DMS 273 treated with DMSO at 0.1 percent for 48 hours (cell line): ENCODE data around the gene IFIH1.

Source experiments
- DNase-seq: peaks from one replicate; lab custom pipeline; 2025; lab: John Stamatoyannopoulos, UW

The IFIH1 gene

DNA sequence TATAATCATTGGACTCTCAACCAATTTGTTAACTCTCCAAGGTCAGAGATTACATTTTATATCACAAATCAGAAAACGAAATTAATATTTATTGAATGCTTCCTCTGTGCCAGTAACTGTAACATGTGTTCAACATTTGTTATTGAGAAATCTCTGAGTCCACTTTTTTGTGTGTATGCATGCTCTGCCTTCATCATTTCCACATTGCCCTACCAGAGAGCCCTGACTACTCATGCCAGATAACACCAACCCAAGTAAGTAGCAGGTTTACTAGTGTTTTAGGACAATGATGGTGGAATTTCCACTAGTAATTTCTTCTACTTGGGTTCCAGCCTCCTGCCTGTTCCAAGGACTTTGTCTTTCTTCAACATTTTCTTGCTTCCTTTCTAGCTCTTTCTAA lies 61.1 kb downstream of the IFIH1 start:
- no peak for DNase-seq

DNA sequence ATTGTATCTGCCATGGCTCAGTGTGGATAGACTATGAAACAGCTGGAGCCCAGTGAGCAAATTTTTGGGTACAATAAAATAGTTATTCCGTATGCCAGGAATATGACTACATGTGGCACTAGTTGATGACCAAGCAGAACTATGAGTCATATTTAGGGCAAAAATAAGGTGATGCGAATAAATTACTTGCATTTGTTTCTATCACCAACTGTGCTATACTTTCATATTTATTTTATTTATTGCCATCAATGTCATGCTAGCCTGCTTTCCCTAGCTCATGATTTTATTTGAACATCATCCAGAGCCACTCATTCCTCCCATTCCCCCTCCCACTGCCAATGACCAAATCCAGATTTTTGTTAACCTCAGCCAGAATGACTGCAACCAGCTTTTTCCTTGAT lies 61.9 kb downstream of the IFIH1 start:
- DNase-seq: no peak

DNA sequence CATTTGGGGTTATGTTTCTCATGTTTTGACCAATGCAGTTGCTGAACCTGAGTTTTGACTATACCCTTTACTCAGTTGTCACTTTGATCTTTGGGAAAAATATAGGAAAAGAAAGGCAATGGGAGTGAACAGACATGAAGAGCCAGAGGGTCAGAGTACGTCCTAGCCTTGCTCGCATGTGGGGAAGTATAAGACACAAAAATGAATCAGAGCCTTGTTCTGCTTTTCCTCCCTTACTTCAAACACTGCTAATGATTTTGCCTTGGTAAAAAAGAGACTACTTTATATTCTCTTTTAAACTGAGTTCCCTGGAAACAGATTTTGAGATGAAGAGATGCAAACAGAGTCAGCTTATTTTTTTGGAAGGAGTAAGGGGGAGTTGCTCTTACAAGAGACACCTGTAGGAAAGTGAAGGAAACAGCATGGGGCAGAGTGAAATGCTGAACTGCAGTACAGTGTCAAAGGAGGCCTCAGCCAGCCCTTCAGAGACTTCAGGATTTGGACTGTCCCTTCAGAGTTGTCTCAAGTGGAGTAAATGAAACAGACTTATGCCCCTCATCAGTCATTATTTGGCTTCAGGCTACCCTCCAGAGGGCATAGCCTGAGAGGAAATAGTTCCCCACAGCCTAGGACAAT lies 64.1 kb downstream of the IFIH1 start:
- DNase-seq: no peak

DNA sequence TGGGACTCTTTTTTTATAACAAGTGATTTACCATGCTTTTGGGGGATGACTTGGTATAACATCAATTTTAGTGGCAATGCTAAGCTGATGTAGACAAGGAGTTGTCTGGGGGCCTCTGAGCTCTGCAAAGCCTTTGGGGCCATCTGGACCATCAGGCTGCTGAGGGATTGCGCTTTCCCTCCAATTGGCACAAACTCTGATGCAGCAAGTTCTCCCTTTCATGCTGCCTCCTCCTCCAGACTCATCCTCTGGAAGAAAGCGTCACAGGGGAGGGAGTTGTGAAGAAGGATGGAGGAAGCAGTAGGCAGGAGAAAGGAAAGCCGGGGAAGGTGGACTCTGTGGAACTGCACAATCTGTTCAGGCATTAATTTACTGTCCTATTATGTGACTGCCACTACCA lies 65.0 kb downstream of the IFIH1 start:
- DNase-seq: no peak

DNA sequence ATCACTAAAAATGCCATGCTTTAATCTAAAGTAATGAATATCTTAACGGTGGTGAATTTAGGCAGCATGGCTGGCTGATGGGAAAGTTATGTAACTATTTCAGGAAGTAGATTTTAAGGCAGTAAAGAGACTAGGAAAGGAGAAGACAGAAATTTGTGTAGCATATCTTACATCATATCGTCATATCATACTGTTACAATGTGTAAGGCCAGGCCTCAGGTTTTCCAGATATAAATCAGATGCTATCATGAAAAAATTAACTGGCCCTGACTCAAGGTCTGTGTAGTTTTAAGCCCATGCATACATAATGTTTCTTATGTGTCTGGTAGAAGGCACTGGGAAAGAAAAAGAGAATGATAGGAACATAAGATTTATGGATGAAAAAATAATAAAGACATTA lies 66.3 kb downstream of the IFIH1 start:
- no peak for DNase-seq

DNA sequence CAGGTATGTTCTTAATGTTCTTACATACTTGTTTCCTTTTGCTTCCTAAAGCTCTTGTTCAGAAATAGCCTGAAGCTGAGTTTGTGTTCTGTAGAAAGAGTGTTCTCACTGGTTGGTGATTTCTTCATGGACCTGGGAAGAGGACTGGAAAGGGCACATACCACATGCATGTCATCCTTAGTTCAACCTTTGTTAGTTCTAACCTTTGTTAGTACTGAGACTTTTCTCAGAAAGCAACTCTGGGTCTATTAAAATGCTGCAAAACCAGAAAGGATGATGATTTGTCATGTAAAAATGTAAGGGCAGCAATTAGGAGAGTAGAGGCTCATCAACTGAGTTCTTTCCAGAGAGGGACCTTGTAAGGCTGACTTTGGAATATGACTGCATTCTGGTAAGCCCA lies 72.7 kb downstream of the IFIH1 start:
- no peak for DNase-seq

DNA sequence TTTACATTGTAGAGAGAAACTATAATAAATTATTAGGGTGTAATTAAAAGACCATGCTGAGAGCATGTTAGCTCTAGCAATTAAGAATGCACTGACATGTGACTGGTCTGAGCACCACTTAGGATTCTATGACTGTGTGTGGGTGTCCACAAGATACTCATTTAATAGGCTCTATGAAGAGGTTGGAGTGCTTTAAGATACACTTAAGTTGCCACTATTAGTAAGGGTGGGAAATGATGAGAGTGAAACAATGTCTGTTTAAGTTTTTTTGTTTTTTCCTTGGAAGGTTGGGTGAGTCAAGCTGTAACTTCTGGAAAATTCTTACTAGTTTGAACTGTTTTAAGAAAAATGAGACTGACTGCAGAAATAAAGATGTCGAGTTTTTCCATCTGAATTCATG lies 73.4 kb downstream of the IFIH1 start:
- DNase-seq: no peak

DNA sequence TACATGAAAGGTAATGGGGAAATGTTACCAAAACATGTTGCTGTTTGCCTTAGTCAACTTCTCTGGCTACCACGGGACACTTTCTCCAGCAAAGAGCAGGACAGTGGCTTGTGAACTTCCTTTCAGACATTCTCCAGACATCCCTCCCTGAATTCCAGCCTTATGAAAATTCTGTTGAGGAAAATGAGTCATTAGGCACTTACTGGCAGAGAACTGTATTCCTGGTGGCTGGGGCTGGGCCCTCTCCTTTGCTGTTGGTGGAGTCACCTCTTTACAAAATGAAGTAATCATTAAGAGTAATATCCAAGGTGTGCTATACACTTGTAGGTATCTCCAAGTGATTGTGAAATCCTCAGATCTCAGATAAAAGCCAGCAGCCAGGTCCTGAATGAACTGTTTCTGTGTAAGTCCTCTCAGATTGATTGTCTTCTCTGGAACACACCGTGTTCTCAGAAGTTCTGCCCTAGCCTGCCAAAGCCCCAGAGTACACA lies 73.9 kb downstream of the IFIH1 start:
- DNase-seq: no peak

DNA sequence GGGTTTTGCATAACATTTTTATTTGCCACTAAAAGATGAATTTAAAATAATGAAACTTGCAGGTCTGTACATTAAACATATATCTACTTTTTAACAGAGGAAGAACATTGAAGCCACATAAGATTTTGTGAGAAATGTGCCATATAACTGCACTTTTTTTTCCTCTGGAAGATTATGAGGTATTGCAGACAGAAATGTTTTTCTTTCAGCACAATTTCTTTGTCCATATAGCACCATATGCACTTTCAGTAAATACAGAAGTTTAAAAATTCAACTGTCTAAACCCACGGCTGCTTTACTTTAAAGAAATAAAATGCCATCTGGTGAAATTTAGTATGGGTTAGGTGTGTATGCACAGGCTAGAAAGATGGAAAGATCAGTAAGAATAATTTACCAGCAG lies 74.8 kb downstream of the IFIH1 start:
- DNase-seq: peak; percentile 33

DNA sequence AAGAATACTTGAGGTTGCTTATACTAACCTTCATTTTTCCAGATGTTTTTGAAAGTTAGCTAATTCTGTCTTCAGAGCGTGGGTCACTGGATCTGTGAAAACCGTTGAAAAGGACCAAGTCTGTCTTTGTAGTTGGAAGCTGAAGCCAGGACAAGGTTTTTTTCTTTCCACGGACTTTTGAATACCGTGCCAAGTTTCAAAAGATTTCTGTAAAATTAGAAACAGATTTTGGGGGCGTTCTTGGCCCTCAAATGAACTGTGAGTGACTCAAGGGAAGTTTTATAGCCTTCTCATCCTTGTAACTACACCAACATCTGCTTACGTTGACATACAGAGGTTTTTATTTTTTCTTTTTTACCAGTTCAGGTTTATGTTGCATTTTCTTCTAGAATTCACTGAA lies 75.2 kb downstream of the IFIH1 start, which contains the start of gene FAP:
FAP (minus strand) TSS at position 152 of the 400 bp plus-strand sequence; CDS start at position 34, 118 bp downstream.
- peak; percentile 32 for DNase-seq

DNA sequence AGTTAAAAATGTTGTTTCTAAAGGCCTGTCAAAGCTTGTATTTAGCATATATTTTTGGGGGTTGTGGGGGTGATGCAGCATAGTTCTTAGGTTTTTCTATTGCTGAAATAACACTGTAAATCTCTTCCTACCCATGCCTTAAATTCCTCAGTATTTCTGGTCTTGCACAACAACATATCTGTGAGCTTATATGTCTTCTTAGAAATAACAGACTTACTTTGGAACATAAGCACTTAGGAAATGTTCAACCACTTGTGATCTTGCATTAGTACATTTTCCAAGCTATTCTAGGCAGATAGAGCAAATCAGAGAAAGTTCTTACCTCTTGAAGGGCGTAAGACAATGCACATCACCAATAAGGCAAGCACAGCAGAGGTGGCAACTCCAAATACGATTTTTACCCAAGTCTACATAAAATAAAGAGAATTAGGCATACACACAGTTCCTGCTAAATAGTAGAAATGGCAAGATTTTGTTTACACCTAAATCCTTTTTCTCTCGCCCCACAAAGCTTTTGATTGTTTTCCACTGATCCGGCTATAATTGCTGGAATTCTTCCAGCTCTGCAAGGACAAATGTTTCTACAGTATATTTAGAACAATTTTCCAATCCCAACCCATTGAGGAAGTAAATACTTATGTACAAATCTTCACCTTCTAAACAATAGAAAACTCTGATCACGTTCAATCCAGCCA lies 75.8 kb downstream of the IFIH1 start:
- no peak for DNase-seq

DNA sequence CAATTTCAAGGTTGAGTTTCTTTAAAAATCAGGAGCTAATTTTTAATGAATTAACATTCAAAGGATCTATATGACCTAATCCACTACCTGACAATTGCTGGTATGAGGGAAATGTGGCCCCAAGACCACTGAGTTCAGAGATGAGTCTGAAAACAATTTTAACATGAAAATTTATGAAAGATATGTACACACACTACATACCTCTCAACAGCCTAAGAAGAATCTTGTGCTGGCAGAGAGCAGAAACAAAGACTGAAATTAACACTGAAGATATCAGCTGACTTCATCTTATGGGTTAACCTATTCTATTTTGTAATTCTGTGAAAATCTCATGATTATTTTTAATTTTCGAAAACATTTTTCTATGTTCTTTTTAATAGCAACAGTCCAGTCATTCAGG lies 76.9 kb downstream of the IFIH1 start:
- DNase-seq: no peak

DNA sequence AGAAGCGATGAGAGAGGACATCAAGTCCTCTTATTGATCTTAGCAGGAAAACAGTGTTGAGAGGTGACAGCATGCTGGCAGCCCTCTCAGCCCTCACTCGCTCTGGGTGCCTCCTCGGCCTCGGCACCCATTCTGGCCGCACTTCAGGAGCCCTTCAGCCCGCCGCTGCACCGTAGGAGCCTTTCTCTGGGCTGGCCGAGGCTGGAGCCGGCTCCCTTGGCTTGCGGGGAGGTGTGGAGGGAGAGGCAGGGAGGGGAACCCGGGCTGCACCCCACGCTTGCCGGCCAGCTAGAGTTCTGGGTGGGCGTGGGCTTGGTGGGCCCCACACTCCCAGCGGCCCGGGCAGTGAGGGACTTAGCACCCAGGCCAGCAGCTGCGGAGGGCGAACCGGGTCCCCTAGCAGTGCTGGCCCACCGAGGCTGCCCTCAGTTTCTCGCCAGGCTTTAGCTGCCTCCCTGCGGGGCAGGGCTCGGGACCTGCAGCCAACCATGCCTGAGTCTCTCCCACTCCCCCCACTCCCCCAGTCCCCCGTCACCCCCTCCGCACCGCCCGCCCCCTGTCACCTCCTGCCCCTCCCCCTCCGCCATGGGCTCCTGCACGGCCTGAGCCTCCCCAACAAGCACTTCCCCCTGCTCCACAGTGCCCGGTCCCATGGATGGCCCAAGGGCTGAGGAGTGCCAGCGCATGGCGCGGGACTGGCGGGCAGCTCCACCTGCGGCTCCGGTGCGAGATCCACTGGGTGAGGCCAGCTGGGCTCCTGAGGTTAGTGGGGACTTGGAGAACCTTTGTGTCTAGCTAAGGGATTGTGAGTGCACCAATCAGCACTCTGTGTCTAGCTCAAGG lies 83.6 kb downstream of the IFIH1 start:
- no peak for DNase-seq

DNA sequence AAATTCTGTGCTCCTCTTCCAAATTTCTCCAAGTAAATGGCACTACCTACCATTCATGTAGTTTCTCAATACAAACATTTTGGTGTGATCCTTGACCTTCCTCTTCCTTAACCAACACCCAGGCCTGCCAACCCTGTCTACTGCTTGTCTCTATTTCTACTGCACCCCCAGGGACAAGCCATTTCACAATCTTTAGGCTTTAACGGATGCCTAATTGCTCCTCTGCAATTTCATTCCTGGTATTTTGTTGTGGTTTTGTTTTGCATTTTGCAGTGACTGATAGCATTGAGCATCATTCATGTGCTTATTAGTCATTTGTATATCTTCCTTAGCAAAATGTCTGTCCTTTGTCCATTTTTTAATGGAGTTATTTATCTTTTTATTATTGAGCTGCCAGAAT lies 85.3 kb downstream of the IFIH1 start:
- DNase-seq: no peak

DNA sequence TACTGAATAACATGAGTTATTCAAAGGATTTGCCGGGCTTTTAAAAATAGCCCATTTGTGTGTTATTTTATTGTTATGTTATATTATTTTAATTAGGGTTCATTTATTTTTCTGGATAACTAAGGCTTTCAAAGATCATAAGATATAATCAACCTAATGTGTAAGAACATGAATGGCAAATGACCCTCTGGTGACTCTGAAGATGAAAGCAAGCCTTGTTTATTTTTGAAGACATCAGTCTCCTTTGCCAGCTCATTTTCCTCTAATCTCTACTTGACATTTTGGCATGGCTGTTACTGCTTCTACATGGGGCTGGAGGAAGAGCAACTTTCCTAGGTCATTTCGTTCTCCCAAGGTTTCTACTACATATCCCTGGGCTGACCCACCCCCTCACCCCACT lies 85.8 kb downstream of the IFIH1 start:
- no peak for DNase-seq

DNA sequence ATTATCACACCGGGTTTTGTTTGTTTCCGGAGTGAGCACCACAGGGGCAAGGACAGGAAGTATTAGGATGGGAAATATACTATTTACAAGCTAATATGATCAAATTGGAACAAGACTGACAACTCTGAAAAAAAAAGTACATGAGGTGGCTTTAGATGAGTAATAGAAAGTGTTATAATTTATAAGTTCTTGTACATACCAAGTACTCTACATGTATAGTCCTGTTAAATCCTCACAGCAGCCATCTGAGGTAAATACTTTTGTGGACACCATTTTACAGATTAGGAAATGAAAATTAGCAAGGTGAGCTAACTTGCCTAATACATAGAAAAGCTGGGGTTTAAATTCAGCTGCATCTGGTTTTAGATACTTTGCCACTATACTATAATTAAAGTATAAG lies 86.5 kb downstream of the IFIH1 start:
- DNase-seq: no peak

DNA sequence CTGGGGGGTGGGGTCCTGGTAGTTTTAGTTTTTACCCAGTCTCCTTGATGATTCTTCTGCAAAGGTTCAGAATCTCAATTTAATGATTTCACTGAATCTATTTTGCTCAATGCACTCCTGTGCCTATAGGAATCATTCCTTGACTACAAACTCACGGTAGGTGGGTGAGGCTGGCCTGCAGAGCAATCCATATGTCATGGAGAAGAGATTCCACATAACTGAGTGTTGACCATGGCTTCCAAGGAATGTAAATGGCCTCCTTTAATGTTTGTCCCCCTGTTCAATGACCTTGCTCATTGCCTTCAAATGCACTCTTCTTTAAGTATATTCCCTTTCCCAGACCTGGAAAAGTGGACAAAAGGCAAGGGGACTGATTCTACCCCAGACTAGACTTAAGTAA lies 87.7 kb downstream of the IFIH1 start:
- no peak for DNase-seq

DNA sequence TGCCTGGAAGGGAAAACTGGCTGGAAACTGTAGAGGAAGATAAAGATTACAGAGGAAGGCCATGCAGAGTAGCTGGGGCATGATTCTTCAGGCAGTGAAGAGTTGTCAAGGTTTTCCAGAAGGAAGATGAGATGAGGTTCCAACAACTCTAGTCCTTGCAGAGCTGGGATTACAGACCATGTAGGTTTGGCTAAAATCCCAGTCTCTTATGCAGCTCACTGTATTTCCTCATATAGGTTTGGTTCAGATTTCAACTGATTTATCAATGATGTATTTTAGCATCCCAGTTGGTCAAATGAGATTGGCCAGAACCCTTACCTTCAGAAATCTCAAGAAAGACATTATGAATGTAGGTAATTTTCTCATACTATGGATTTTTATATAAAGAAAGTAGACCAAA lies 91.6 kb downstream of the IFIH1 start:
- no peak for DNase-seq

DNA sequence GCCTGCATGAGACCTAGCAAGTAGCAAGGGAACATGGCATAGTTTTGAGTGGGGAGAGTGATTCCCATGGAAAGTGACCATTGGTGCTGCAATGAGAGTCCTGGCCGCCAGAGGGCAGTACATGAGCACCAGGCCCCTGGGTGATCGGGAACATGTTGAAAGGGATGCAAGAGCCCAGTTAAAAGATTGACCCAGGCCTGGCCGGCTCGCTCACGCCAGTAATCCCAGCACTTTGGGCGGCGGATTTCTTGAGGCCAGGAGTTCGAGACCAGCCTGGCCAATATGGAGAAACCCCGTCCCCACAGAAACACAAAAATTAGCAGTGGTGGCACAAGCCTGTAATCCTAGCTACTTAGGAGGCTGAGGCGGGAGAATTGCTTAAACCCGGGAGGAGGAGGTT lies 97.4 kb downstream of the IFIH1 start:
- DNase-seq: no peak

DNA sequence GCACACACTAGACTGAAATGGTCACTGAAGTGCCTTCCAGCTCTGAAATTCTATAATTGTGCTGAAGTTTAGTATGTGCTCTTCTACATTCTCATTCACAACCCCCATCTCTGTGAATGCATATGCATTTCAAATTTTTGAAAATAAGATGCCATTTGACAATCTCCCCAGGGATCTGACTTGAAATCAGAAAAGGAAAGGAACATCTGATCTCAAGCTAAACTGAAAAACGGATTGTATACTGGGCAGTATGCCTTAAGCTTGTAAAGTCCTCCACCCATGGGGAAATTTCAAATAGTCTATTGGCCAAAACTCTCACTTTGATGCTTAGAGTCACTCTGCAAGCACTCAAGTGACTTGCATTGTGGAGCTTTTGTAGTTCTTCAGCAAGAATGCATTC lies 98.1 kb downstream of the IFIH1 start:
- DNase-seq: no peak

DNA sequence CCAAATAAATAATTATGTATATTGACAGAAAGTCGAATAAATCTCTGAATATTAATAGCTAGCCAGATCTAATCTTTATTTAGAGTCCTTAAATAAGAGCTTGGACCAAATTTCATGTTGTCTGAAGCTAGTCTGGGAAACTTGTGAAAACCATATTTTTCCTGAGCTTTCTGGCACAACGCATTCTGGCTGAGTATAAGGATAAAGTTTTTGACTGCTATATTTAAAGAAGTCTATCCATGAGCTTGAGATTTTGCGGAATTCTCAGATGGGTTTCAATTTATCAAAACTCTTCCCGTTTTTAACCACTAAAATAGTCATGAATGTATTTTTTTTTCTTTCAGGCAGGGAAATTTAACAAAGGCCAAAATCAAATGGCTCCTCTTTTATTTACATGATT lies 99.1 kb downstream of the IFIH1 start:
- DNase-seq: no peak

DNA sequence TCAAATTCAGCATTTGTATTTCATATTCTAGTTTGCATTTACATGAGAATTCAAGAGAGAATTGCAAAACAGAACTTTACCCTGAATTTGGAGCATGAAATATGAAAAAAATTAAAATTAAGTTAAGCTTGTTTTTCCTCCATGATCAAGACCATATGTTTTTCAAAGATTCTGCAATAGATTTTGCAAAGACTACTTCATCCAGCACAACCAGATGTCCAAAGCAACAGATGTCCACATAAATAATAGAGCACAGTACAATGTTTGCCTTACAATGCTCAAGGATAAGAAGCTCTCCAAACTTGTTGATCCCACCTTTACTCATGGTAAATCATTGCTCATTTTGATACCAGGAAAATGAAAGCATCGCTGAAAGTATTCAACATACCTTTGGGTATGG lies 100.9 kb downstream of the IFIH1 start:
- no peak for DNase-seq
